GM18907 (cell line): ENCODE results near the gene CHADL.
"Not testable (repeated sequence)": the region's sequence is repeated elsewhere in the genome, so short reads cannot be mapped to it uniquely, and the experiment has no call there.

Source experiments
- ATAC-seq: cut with Tn5 transposase; IDR thresholded peaks from one replicate; pipeline ENCODE4 v1.9.1; 2021; ENCODE audit warnings: mild to moderate bottlenecking, moderate library complexity; ENCODE audit not compliant: unreplicated experiment

The CHADL gene

GRCh38 chr22:41191467-41191866 is 49.3 kb downstream of the CHADL start:
- no peak for ATAC-seq

GRCh38 chr22:41184679-41185078 is 56.1 kb downstream of the CHADL start:
- no peak for ATAC-seq

GRCh38 chr22:41181349-41182241 is 59.1 kb downstream of the CHADL start:
- no peak for ATAC-seq

- no peak for ATAC-seq
Observed at GRCh38 chr22:41180926-41181325, 59.8 kb downstream of the CHADL start.

GRCh38 chr22:41180362-41180761 is 60.4 kb downstream of the CHADL start:
- ATAC-seq, result not testable (repeated sequence)
